ENCODE data around the gene TNS4.

Gene TNS4

GRCh38 chr17:40473573-40474365 lies 27.7 kb downstream of the TNS4 start:
- no peak overlapping the region for H3K27ac ChIP-seq
- TF ChIP-seq ZFX (IDR thresholded peaks at IDR 0.05) (no peak), CTCF (conservative IDR thresholded peaks at IDR 0.05) (no peak)

- H3K27ac ChIP-seq = no peak overlapping the region
- TF ChIP-seq CTCF (conservative IDR thresholded peaks at IDR 0.05) = no peak
- no peak for TF ChIP-seq ZFX (IDR thresholded peaks at IDR 0.05)
Measured at GRCh38 chr17:40472733-40473452, 28.5 kb downstream of the TNS4 start.

GRCh38 chr17:40471846-40472732 lies 29.3 kb downstream of the TNS4 start:
- TF ChIP-seq ZFX (IDR thresholded peaks at IDR 0.05) (no peak), CTCF (conservative IDR thresholded peaks at IDR 0.05) (no peak)
- H3K27ac ChIP-seq = no peak overlapping the region

GRCh38 chr17:40470932-40471828 lies 30.2 kb downstream of the TNS4 start:
- no peak overlapping the region for H3K27ac ChIP-seq
- no peak for TF ChIP-seq ZFX (IDR thresholded peaks at IDR 0.05)
- TF ChIP-seq CTCF (conservative IDR thresholded peaks at IDR 0.05) = no peak

GRCh38 chr17:40469805-40470675 lies 31.4 kb downstream of the TNS4 start:
- TF ChIP-seq ZFX (IDR thresholded peaks at IDR 0.05) = no peak
- no peak for TF ChIP-seq CTCF (conservative IDR thresholded peaks at IDR 0.05)
- H3K27ac ChIP-seq = no peak overlapping the region

GRCh38 chr17:40468560-40468959 lies 32.9 kb downstream of the TNS4 start:
- TF ChIP-seq CTCF (conservative IDR thresholded peaks at IDR 0.05) (no peak), ZFX (IDR thresholded peaks at IDR 0.05) (no peak)
- H3K27ac ChIP-seq = no peak overlapping the region
